ENCODE results near the gene DDX42.
A peak's percentile ranks its signal among the peaks of the same experiment; 100 is the strongest.
"Not testable (repeated sequence)": the region's sequence is repeated elsewhere in the genome, so short reads cannot be mapped to it uniquely, and the experiment has no call there.

DDX42 gene

GRCh38 chr17:63841350-63842172 is 67.6 kb downstream of the DDX42 start:
- peak; percentile 46 for DNase-seq

- DNase-seq, result no peak
Measured at GRCh38 chr17:63842173-63842539, 68.2 kb downstream of the DDX42 start.

GRCh38 chr17:63842540-63843386 is 68.8 kb downstream of the DDX42 start, which contains the start of gene SMARCD2:
Gene SMARCD2 (minus strand): TSS chr17:63842685. CDS start chr17:63842674, 11 bp downstream.
- peak; percentile 99 for DNase-seq

- peak; percentile 87 for DNase-seq
Measured at GRCh38 chr17:63843387-63843888, 69.5 kb downstream of the DDX42 start.

- DNase-seq, result peak; percentile 50
Measured at GRCh38 chr17:63843910-63844677, 70.1 kb downstream of the DDX42 start.

GRCh38 chr17:63845509-63845908 is 71.5 kb downstream of the DDX42 start:
- DNase-seq, result no peak

- DNase-seq, result no peak
Measured at GRCh38 chr17:63847525-63848249, 73.7 kb downstream of the DDX42 start.

- DNase-seq, result peak; percentile 98
Measured at GRCh38 chr17:63848834-63849689, 75.1 kb downstream of the DDX42 start.

GRCh38 chr17:63850401-63850800 is 76.4 kb downstream of the DDX42 start:
- no peak for DNase-seq

GRCh38 chr17:63853260-63853659 is 79.3 kb downstream of the DDX42 start:
- DNase-seq, result no peak

GRCh38 chr17:63854709-63855108 is 80.7 kb downstream of the DDX42 start:
- no peak for DNase-seq

- DNase-seq, result no peak
Measured at GRCh38 chr17:63855185-63855584, 81.2 kb downstream of the DDX42 start.

GRCh38 chr17:63856425-63856824 is 82.5 kb downstream of the DDX42 start:
- DNase-seq, result not testable (repeated sequence)

- no peak for DNase-seq
Measured at GRCh38 chr17:63859257-63859656, 85.3 kb downstream of the DDX42 start.

GRCh38 chr17:63866625-63867024 is 92.7 kb downstream of the DDX42 start:
- peak; percentile 14 for DNase-seq
